GM21529 (cell line): ENCODE measurements around the gene HYAL3.
"Not testable (repeated sequence)": the region's sequence is repeated elsewhere in the genome, so short reads cannot be mapped to it uniquely, and the experiment has no call there.

Experiments
- ATAC-seq: cut with Tn5 transposase; IDR thresholded peaks from one replicate; pipeline ENCODE4 v1.9.1; 2021; ENCODE audit not compliant: unreplicated experiment

HYAL3 gene

GRCh38 chr3:50316657-50317242, 17.5 kb upstream of the HYAL3 start:
- no peak for ATAC-seq

DNA sequence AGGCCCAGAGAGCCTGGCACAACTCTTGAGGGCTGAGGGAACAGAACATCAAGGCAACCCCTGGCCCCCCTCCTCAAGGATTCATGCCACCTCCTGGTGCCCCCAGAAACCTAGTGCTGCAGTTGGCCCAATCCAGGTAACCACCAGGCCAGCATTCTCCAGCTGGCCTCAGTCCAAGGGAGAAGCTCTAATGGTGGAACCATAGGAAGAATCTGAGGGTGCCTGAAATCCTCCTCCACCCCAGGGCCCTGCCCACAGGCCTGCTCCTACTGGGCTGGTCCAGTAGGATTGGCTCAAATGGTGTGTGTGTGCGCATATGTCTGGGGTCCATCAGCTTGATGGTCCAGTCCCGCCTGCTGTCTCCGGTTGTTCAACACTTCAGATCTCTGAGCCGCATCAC, 15.6 kb upstream of the HYAL3 start:
- ATAC-seq = no peak

GRCh38 chr3:50314342-50314741, 15.1 kb upstream of the HYAL3 start:
- no peak for ATAC-seq

GRCh38 chr3:50312041-50312440, 12.8 kb upstream of the HYAL3 start:
- not testable (repeated sequence) for ATAC-seq

- ATAC-seq = no peak
These were observed 5.4 kb upstream of the HYAL3 start for GRCh38 chr3:50304601-50305000.

DNA sequence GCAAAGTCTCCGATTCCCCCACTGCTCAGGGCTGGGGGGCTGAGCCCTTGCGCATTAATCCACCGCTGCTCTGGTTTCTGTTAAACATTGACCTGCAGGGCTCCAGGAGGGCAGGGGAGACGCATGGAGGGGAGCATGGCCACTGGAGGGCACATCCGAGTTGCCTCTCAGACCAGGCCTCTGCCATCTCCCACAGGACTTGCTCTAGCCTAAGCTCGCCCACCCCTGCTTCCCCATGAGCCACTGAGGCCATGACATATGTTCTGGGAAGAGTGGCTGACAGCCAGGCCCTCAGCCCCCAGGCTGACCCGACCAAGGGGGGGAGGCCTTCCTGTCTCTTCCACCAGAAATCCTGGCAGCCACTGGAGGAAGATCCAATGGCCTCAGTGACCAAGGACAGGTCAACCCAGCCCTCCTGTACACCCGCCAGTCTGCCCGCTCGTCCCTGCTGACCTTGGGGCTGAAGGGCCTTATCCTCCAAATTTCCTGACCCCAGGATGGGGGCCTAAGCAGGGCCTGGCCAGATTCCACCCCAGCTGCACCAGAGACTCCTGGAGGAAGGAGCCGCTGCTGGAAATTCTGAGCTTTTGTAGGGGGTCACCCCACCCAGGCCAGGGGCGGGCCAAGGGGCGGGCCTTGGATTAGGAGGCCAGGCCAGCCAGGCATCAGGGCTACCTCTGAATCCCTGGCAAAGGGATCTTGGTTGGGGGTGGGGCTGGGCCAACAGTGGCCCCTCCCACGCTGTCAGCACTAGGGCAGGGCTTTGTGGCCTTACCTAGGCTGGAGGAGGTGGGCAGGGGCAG, 4.0 kb upstream of the HYAL3 start, which contains the start of gene HYAL1:
Gene HYAL1 (minus strand): TSS at position 562 of the 803 bp plus-strand sequence. CDS start 618 bp downstream, outside the sequence.
- no peak for ATAC-seq

DNA sequence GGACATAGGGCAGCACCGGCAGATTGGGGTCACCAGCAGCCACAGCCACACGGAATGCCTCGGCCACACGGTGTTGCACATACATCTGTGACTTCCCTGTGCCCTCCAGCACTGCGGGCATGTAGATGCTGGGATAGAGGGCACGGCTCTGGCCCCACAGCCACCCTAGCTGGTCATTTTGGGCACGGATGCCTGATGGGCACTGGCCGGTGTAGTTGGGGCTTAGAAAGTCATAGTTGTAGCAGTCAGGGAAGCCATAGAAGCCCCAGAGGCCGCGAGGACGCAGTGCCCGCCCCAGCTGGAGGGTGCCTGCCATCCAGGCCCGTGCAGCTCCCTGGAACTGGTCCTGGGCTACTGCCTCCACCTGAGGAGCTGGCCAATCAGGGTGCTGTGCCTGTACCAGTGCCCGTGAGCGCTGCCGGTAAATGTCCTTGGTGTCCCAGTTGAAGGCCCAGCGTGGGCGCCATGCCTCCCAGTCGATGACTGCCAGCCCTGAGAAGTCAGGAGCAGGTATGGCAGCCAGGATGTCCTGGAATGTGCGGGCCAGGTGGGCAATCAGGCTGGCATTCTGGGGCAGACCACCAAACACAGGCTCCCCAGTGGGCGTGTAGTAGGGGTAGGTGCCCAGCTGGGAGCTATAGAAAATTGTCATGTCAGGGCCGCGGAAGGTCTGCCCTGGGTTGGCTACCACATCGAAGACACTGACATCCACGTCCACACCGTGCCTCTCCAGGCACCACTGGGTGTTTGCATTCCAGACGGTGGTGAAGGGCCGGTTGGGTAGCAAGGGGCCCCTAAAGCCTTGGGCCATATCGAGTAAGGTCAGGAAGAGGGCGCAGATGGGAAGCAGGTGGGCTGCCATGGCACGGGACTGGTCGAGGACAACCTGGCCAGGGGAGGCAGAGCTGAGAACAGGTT, 3.1 kb upstream of the HYAL3 start:
- no peak for ATAC-seq

GRCh38 chr3:50300681-50301254, 1.6 kb upstream of the HYAL3 start:
- no peak for ATAC-seq

DNA sequence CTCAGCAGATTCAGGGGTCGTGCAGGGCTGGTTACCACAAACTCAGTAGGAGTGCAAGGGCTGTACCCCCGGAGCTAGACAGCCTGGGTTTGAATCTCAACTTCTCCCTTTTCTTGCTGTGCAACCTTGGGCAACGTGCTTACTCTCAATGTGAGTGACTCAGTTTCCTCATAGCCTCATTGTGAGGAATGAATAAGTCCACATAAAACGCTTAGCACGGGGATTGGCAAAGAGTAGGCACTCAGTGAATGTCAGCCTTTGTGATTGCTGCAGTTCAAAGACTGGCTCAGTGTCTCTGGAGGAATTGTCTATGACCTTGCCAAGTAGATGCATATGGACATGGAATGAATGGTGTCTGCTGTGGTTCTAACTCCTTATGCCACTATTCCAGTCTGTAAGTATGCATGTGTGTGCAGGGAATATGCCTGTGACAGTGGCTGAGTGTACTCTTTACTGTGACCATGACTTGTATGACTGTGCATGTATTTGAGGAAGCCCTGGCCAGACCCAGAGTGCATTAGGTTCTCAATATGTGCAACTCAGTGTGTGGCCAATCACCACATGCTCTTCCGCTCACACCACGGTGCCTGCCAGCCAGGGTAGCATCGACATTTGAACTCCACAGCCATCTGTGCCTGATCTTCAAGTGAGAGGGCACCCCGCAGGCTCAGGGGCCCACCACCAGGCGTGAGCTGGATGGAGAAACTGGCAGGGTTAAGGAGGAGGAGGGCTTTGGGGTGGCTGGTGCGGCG, 900 bp upstream of the HYAL3 start:
- ATAC-seq = no peak

DNA sequence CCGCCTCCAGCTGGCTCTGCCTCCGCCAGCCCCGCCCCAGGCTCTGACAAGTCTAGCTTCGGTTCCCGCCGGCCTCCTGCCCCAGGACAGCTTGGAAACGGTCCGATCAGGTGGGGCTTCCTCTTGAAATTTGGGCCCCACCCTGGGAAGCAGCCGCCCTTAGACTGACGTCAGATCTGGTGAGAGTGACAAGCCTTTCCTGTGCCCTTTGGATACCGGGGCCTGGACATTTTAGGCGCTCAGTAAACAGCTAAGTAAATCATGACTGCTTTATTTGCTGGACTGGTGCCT, 378 bp upstream of the HYAL3 start:
- ATAC-seq = no peak

GRCh38 chr3:50297896-50298725, 1.1 kb downstream of the HYAL3 start:
- ATAC-seq = no peak

GRCh38 chr3:50297384-50297775, 1.8 kb downstream of the HYAL3 start:
- ATAC-seq = no peak

- no peak for ATAC-seq
These were observed 2.4 kb downstream of the HYAL3 start for GRCh38 chr3:50296721-50297383.

- no peak for ATAC-seq
These were observed 3.4 kb downstream of the HYAL3 start for GRCh38 chr3:50295553-50296431.

GRCh38 chr3:50294492-50295403, 4.5 kb downstream of the HYAL3 start:
- no peak for ATAC-seq

DNA sequence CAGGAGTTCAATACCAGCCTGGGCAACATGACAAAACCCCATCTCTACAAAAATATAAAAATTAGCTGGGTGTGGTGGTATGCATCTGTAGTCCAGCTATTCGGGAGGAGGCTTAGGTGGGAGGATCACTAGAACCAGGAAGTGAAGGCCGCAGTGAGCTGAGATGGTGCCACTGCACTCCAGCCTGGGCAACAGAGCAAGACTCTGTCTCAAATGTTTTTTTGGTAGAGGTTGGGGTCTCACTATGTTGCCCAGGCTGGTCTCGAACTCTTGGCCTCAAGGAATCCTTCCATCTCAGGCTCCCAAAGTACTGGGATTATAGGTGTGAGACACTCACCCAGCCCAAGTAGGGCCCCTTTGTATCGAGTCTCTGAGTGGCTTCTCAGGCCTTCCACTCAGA, 5.1 kb downstream of the HYAL3 start:
- ATAC-seq = no peak

- ATAC-seq = no peak
These were observed 6.0 kb downstream of the HYAL3 start for GRCh38 chr3:50293079-50293801.
